IPS-18a (cell line): Measurements from ENCODE around the gene PCNX1.
"Not testable (repeated sequence)": the region's sequence is repeated elsewhere in the genome, so short reads cannot be mapped to it uniquely, and the experiment has no call there.

Experiments
- H3K27ac ChIP-seq: one replicate; pipeline ENCODE4 v1.5.1; 2013; ENCODE audit warnings: low read length
- H3K27me3 ChIP-seq: one replicate; pipeline ENCODE4 v1.6.1; 2013; ENCODE audit warnings: mild to moderate bottlenecking, low read length; ENCODE audit not compliant: control insufficient read depth, insufficient read depth
- H3K36me3 ChIP-seq: one replicate; pipeline ENCODE4 v1.6.1; 2013; ENCODE audit warnings: low read depth, low read length; ENCODE audit not compliant: control insufficient read depth
- H3K4me1 ChIP-seq: one replicate; pipeline ENCODE4 v1.6.1; 2013; ENCODE audit warnings: low read depth, low read length; ENCODE audit not compliant: control insufficient read depth
- H3K4me3 ChIP-seq: one replicate; pipeline ENCODE4 v1.5.1; 2013; ENCODE audit warnings: low read length
- H3K9ac ChIP-seq: one replicate; pipeline ENCODE4 v1.6.1; 2013; ENCODE audit warnings: mild to moderate bottlenecking, low read length, moderate library complexity
- H3K9me3 ChIP-seq: one replicate; pipeline ENCODE4 v1.6.1; 2013; ENCODE audit warnings: low read depth, low read length; ENCODE audit not compliant: control insufficient read depth

PCNX1 gene

DNA sequence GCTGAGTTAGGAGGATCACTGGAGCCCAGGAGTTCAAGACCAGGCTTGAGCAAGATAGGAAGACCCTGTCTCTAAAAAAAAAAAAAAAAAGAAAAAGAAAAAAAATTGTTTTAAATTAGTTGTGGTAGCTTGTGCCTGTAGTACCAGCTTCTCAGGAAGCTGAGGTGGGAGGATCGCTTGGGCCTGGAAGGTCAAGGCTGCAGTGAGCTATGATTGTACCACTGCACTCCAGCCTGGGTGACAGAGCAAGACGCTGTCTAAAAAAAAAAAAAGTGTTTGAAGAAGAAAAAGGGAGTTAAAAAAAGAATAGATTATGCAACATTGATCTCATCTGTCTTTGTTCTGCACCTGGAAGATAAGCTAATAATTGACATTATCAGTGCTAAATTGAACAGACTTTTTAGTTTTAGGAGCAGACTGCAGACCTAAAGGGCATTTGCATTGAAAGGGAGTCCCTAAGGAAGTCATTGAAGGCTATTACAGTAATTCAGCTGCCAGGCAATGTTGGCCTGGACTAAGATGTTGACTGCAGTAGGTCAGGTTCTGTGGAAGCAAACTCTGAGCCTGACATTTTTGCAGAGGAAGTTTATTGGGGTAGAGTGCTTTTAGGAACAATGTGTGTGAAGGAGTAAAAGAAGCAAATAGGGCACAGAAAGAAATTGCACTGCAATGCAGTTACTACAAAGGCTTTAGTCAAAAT lies 215.8 kb downstream of the PCNX1 start:
- Histone ChIP-seq H3K27me3 (no peaks in the 10 kb centered on the region), H3K4me1 (peaks cover 6% of the 10 kb centered on the region), H3K9me3 (no peaks in the 10 kb centered on the region), H3K27ac (no peak overlapping the region), H3K9ac (no peak overlapping the region), H3K36me3 (no peaks in the 10 kb centered on the region), H3K4me3 (no peak overlapping the region)

DNA sequence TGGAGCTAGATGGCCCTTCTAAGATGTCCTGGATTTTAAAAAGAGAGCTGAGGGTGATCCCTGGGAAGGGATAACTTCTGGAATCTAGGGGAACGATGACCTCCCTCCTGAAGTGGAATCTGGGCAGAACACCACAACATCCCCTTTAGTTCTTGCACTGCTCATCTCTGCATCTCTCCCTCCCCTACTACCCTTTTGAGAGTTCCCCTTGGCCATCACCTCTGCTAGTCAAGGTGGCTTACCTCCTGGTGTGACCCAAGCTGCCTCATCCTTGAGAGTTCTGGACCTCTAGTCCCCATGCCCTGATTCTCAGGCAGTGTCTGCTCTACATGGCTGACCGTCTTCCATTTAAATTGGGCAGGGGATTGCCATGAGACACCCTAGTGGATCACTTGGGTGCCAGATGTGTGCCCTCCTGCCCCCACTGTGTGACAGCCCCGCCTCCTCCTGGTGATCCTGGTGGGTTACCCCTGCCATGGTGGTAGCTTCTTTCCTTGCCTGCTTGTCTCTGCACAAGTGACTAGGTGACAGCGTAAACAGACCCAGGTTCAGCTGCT lies 216.4 kb downstream of the PCNX1 start:
- Histone ChIP-seq H3K4me1 (peaks cover 6% of the 10 kb centered on the region), H3K4me3 (no peak overlapping the region), H3K36me3 (no peaks in the 10 kb centered on the region), H3K27me3 (no peaks in the 10 kb centered on the region), H3K27ac (no peak overlapping the region), H3K9me3 (no peaks in the 10 kb centered on the region), H3K9ac (no peak overlapping the region)

DNA sequence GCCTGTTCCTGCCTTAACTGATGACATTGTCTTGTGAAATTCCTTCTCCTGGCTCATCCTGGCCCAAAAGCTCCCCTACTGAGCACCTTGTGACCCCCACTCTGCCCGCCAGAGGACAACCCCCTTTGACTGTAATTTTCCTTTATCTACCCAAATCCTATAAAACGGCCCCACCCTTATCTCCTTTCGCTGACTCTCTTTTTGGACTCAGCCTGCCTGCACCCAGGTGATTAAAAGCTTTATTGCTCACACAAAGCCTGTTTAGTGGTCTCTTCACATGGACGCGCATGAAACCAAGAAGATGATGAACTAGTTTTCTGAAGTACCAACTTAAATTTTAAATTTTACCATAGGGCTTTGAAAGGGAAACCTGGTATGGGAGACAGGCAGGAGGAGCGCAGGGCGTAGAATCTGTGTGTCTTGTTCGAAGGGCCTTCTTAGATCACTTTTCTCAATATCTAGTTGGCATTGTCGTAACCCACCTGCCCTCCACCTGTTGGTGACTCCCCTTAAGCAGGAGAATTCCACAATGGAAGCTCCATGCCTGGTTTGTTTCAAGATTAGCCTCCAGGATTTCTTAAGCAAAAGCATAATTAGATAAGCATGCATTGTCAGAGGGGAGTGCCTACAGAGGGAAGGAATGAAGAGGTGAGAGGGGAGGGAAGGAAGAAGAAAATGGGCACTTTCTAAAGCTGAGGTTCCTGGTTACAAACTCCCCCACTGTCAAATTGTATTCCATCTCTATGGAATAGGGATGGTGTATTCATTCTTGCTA lies 222.6 kb downstream of the PCNX1 start:
- not testable (repeated sequence) for H3K9me3 ChIP-seq, H3K27ac ChIP-seq

DNA sequence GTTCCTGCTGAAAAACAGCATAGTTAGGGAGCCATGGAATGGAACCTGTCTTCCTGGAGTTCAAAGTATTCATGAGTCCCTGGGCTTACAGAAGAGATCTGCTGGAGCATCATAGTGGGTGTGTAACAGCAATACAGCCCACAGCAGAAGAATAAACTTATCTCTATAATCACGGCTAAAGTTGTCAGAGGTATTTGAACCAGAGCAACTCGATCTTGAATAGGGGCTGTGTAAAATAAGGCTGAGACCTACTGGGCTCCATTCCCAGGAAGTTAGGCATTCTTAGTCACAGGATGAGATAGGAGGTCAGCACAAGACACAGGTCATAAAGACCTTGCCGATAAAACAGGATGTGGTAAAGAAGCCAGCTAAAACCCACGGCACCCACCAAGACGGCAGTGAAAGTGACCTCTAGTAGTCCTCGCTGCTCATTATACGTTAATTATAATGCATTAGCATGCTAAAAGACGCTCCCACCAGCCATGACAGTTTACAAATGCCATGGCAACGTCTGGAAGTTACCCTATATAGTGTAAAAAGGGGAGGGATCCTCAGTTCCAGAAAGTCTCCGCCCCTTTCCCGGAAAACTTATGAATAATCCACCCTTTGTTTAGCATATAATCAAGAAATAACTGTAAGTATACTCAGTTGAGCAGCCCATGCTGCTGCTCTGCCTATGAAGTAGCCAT lies 223.4 kb downstream of the PCNX1 start:
- no peak overlapping the region for H3K4me3 ChIP-seq
- H3K27ac ChIP-seq = no peak overlapping the region
- no peak overlapping the region for H3K9ac ChIP-seq

More for the DNA sequence above, 222.6 kb downstream of the PCNX1 start:
- H3K4me3 ChIP-seq, H3K36me3 ChIP-seq, H3K9ac ChIP-seq, H3K4me1 ChIP-seq, H3K27me3 ChIP-seq: not testable (repeated sequence)

GRCh38 chr14:71133296-71133695 lies 226.0 kb downstream of the PCNX1 start:
- Histone ChIP-seq H3K4me1 (peaks cover 8% of the 10 kb centered on the region), H3K9ac (no peak overlapping the region), H3K36me3 (no peaks in the 10 kb centered on the region), H3K27ac (no peak overlapping the region), H3K4me3 (no peak overlapping the region), H3K27me3 (no peaks in the 10 kb centered on the region), H3K9me3 (no peaks in the 10 kb centered on the region)

More for the DNA sequence above, 223.4 kb downstream of the PCNX1 start:
- H3K9me3 ChIP-seq = no peaks in the 10 kb centered on the region
- H3K36me3 ChIP-seq = no peaks in the 10 kb centered on the region
- no peaks in the 10 kb centered on the region for H3K27me3 ChIP-seq
- H3K4me1 ChIP-seq = peaks cover 8% of the 10 kb centered on the region

- Histone ChIP-seq H3K27ac (no peak overlapping the region), H3K9me3 (no peaks in the 10 kb centered on the region), H3K4me1 (no peaks in the 10 kb centered on the region), H3K9ac (no peak overlapping the region), H3K36me3 (no peaks in the 10 kb centered on the region), H3K4me3 (no peak overlapping the region), H3K27me3 (no peaks in the 10 kb centered on the region)
Observed at GRCh38 chr14:71135496-71135895, 228.2 kb downstream of the PCNX1 start.

- H3K9me3 ChIP-seq = no peaks in the 10 kb centered on the region
- no peak overlapping the region for H3K27ac ChIP-seq
- H3K9ac ChIP-seq = no peak overlapping the region
- no peaks in the 10 kb centered on the region for H3K27me3 ChIP-seq
- no peak overlapping the region for H3K4me3 ChIP-seq
- no peaks in the 10 kb centered on the region for H3K4me1 ChIP-seq
- no peaks in the 10 kb centered on the region for H3K36me3 ChIP-seq
Observed at GRCh38 chr14:71135911-71136310, 228.7 kb downstream of the PCNX1 start.

DNA sequence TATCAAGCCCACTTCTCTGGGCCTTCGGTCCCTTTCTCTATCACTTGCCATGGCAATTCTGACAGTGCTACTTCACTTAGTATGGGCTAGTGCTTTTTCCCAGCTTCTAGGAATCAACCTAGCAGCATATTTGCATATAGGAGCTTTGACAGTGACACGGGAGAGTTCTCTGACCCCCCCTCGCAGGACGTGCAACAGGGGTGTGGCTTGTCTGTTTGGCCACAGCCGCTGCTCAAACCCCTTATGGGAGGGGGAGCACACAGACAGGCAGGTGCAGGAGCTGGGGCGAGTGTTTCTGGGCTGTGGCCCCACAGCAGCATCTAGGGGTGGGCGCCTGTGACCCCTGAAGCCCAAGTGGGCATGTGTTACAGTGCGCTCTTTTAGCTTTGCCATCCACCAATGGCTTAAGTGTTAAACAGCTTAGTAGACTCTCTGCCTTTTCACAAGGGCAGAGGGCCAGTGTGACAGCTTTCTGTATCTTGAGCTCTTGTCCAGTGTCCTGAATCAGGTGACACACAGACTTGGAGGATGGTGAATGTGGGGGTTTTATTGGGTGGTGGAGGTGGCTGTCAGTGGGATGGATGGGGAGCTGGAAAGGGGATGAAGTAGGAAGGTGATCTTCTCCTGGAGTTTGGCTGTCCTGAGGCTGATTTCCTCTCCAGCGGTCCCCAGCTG lies 229.3 kb downstream of the PCNX1 start:
- H3K9me3 ChIP-seq = no peaks in the 10 kb centered on the region
- H3K36me3 ChIP-seq = no peaks in the 10 kb centered on the region
- no peak overlapping the region for H3K4me3 ChIP-seq
- no peak overlapping the region for H3K27ac ChIP-seq
- no peaks in the 10 kb centered on the region for H3K27me3 ChIP-seq
- H3K4me1 ChIP-seq = no peaks in the 10 kb centered on the region
- H3K9ac ChIP-seq = no peak overlapping the region

DNA sequence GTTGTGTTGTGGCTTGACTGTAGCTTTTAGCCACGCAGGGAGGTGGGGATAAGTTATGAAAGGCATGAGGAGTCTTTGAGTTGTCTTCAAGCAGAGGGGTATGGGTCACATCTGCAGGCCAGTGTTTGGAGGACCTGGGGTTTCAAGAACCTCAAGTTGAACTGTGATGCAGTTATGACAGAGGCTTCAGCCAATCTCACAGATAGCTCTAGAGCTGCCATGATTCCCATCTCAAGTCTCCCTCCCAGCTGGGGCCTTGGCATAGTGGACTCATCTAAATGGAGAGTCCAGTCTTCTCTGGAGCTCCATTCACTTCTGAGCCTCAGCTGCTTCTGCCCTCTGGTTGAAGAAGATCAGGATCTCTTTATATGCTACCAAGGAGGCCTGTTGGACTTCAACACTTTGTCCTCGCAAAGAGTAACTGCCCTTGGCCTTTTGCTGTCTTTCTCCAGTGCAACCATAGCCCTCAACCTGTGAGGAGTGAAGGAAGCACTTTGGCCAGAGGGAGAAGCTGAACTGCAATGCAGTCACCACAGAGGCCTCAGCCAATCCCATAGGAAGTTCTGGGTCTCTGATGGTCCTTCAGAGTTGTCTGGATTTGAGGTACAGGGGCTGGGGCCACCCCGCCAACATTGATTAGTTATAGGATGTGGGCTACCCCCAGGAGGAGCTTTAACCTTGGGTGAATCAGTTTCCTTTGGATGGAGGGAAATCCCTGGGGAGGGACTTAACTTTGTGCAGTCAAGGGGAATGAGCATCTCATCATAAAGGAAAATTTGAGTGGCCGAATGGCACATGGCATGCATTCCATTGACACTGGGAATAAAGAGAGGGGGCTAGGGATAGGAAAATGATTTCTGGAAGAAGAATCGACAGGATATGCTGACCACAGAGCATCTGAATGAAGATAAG lies 230.5 kb downstream of the PCNX1 start:
- Histone ChIP-seq H3K27me3 (no peaks in the 10 kb centered on the region), H3K9me3 (no peaks in the 10 kb centered on the region), H3K4me3 (no peak overlapping the region), H3K36me3 (no peaks in the 10 kb centered on the region), H3K27ac (no peak overlapping the region), H3K4me1 (no peaks in the 10 kb centered on the region), H3K9ac (no peak overlapping the region)

GRCh38 chr14:71138448-71139293 lies 231.4 kb downstream of the PCNX1 start:
- Histone ChIP-seq H3K4me1 (peaks cover 3% of the 10 kb centered on the region), H3K9ac (no peak overlapping the region), H3K27ac (no peak overlapping the region)

More at GRCh38 chr14:71138448-71139293, 231.4 kb downstream of the PCNX1 start:
- H3K4me3 ChIP-seq = no peak overlapping the region
- no peaks in the 10 kb centered on the region for H3K9me3 ChIP-seq
- no peaks in the 10 kb centered on the region for H3K27me3 ChIP-seq
- no peaks in the 10 kb centered on the region for H3K36me3 ChIP-seq
